ENCODE results near the gene CES4A.
"Not testable (repeated sequence)": the region's sequence is repeated elsewhere in the genome, so short reads cannot be mapped to it uniquely, and the experiment has no call there.

The CES4A gene

GRCh38 chr16:66968847-66969246, 19.5 kb upstream of the CES4A start:
- TF ChIP-seq, protein P1, sequence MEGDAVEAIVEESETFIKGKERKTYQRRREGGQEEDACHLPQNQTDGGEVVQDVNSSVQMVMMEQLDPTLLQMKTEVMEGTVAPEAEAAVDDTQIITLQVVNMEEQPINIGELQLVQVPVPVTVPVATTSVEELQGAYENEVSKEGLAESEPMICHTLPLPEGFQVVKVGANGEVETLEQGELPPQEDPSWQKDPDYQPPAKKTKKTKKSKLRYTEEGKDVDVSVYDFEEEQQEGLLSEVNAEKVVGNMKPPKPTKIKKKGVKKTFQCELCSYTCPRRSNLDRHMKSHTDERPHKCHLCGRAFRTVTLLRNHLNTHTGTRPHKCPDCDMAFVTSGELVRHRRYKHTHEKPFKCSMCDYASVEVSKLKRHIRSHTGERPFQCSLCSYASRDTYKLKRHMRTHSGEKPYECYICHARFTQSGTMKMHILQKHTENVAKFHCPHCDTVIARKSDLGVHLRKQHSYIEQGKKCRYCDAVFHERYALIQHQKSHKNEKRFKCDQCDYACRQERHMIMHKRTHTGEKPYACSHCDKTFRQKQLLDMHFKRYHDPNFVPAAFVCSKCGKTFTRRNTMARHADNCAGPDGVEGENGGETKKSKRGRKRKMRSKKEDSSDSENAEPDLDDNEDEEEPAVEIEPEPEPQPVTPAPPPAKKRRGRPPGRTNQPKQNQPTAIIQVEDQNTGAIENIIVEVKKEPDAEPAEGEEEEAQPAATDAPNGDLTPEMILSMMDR (IDR thresholded peaks at IDR 0.05; ENCODE audit: borderline replicate concordance, insufficient read depth, low read depth, low read length) = no peak
- no peak overlapping the region for H3K4me3 ChIP-seq (ENCODE audit: low read depth, low read length)

- H3K4me3 ChIP-seq (ENCODE audit: low read depth, low read length) = no peak overlapping the region
- TF ChIP-seq, protein P1 (IDR thresholded peaks at IDR 0.05; ENCODE audit: borderline replicate concordance, insufficient read depth, low read depth, low read length) = no peak
Measured at GRCh38 chr16:66970775-66971720, 17.3 kb upstream of the CES4A start.

DNA sequence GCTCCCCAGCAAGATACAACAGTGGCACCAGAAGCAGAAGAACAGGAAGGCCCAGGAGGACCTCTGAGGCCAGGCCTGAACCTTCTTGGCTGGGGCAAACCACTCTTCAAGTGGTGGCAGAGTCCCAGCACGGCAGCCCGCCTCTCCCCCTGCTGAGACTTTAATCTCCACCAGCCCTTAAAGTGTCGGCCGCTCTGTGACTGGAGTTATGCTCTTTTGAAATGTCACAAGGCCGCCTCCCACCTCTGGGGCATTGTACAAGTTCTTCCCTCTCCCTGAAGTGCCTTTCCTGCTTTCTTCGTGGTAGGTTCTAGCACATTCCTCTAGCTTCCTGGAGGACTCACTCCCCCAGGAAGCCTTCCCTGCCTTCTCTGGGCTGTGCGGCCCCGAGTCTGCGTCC, 15.4 kb upstream of the CES4A start:
- TF ChIP-seq, protein P1 (IDR thresholded peaks at IDR 0.05; ENCODE audit: borderline replicate concordance, insufficient read depth, low read depth, low read length) = no peak
- H3K4me3 ChIP-seq (ENCODE audit: low read depth, low read length) = no peak overlapping the region

GRCh38 chr16:66973716-66974115, 14.7 kb upstream of the CES4A start:
- H3K4me3 ChIP-seq (ENCODE audit: low read depth, low read length) = no peak overlapping the region
- TF ChIP-seq, protein P1 (IDR thresholded peaks at IDR 0.05; ENCODE audit: borderline replicate concordance, insufficient read depth, low read depth, low read length) = no peak

- H3K4me3 ChIP-seq (ENCODE audit: low read depth, low read length) = not testable (repeated sequence)
Measured at GRCh38 chr16:66974156-66974931, 14.0 kb upstream of the CES4A start.

DNA sequence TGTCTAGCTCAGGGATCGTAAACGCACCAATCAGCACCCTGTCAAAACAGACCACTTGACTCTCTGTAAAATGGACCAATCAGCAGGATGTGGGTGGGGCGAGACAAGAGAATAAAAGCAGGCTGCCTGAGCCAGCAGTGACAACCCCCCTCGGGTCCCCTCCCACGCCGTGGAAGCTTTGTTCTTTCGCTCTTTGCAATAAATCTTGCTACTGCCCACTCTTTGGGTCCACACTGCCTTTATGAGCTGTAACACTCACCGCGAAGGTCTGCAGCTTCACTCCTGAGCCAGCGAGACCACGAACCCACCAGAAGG, 13.5 kb upstream of the CES4A start:
- not testable (repeated sequence) for H3K4me3 ChIP-seq (ENCODE audit: low read depth, low read length)

DNA sequence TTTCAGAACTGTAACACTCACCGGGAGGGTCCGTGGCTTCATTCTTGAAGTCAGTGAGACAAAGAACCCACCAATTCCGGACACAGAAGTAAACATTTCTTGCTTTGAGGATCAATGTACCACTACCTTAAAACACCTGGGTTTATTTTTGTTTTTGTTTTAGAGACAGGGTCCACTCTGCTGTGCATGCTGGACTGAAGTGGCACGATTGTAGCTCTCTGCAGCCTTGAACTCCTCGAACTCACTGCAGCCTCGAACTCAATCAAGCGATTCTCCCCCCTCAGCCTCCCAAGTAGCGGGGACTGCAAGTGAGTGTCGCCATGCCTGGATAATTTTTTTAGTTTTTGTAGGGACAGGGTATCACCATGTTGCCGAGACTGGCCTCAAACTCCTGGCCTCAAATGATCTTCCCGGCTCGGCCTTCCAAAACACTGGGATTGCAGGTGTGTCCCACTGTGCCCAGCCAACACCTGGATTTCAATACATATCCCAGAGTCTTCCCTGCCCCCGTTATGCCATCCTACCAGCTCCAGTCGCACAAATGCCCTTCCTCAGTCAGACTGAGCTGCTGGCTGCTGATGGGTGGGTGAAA, 13.0 kb upstream of the CES4A start:
- no peak overlapping the region for H3K4me3 ChIP-seq (ENCODE audit: low read depth, low read length)
- TF ChIP-seq, protein P1 (IDR thresholded peaks at IDR 0.05; ENCODE audit: borderline replicate concordance, insufficient read depth, low read depth, low read length) = no peak

- H3K4me3 ChIP-seq (ENCODE audit: low read depth, low read length) = no peak overlapping the region
- TF ChIP-seq, protein P1 (IDR thresholded peaks at IDR 0.05; ENCODE audit: borderline replicate concordance, insufficient read depth, low read depth, low read length) = no peak
Measured at GRCh38 chr16:66976746-66977145, 11.6 kb upstream of the CES4A start.
